NCI-H69 (cell line): ENCODE measurements around the gene ZNF506.
A peak's percentile ranks its signal among the peaks of the same experiment; 100 is the strongest.
"Not testable (repeated sequence)": the region's sequence is repeated elsewhere in the genome, so short reads cannot be mapped to it uniquely, and the experiment has no call there.

Source experiments
- DNase-seq: peaks from one replicate; lab custom pipeline; 2025; lab: John Stamatoyannopoulos, UW

The ZNF506 gene

DNA sequence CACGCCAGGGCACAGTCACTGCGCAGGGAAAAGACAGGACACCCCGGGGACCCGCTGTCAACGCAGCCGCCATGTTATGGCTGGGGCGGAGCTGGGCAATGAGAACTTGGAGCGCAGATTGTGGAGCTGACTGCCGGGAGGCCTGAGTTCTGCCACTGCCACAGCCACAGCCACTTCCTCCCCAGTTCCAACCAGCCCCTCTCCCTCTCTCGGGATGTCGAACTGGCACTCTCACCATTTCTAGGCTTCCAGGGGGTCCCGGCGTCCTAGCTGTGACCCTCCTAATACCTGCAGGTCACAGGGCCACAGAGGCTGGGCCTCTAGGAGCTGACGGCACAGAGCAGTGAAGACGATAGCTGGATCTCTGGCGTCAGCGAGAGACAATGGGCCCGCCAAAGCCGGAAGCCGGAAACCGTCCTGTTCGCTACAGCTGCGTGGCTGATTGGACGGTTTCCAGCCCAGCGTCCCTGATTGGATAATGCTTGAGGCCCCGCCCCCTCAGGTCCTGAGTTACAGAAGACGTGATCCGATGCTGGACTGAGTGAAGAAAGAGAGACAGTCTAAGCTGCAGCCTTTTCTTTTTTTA, at the start of gene ZNF506:
ZNF506 (minus strand) TSS at position 385 of the 586 bp plus-strand sequence; CDS start at position 238, 147 bp downstream.
- DNase-seq: peak; percentile 99

DNA sequence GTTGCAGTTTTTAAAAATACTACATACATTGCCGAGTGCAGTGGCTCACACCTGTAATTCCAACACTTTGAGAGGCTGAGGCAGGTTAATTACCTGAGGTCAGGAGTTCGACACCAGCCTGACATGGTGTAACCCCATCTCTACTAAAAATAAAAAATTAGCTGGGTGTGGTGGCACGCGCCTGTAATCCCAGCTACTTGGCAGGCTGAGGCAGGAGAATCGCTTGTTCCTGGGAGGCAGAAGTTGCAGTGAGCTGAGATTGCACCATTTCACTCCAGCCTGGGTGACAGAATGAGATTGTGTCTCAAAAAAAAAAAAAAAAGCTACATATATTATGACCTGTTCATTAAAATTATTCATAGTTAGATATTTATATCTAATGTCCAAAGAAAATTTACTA, 48.5 kb upstream of the ZNF506 start:
- not testable (repeated sequence) for DNase-seq

DNA sequence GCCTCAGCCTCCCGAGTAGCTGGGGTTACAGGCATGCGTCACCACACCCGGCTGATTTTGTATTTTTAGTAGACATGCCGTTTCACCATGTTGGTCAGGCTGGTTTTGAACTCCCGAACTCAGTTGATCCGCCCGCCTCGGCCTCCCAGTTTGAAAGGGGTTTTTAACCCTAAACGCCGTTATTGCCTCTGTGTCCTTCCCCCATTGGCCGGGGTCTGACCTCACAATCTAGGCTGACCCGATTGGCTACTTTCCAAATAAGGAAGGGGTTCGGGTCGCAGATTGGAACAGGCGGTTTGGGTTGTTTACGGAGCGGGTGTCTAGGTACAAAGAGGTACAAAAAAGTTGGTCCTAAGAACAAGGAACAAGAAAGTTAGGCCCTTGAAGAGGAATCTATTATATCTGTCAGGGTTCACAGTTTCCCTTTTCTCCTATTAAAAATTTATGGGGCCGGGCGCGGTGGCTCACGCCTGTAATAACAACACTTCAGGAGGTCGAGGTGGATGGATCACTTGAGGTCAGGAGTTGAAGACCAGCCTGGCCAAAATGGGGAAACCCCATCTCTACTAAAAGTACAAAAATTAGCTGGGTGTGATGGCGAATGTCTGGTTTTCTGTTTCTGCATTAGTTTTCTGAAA, 45.2 kb upstream of the ZNF506 start:
- DNase-seq: peak; percentile 46

DNA sequence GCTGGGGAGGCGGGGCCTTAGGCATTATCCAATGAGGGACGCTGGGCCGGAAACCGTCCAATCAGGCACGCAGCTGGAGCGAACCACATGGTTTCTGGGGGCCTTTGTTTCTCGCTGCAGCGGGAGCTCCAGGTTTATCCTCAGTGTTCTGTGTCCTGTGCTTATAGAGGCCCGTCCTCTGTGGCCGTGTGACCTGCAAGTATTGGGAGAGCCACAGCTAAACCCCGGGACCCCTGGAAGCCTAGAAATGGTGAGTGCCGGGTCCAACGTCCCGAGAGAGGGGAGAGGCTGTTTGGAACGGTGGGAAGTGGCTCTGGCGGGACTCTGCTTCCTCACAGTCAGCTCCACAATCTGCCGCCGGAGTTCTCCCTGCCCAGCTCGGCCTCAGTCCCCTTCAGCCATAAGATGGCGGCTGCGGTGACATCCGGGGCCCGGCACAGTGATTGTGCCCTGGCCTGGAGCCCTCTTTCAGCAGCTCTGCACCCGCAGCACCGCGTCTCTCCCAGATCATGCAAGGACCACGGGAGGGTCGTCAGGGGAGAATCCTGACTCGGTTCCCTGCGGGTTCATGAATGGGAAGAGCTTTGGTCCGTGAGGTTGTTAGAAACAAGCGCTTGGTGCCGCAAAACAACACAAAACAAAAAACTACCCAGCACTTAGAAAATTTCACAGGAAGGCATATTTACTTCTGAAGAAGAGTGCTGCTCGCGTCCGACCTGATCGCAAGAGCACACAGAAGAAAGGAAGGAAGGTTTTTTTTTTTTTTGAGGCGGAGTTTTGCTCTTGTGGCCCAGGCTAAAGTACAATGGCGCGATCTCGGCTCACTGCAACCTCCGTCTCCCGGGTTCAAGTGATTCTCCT, 44.4 kb upstream of the ZNF506 start, which contains the start of gene ZNF253:
ZNF253 (plus strand) TSS at position 133 of the 861 bp plus-strand sequence; CDS start at position 248, 115 bp downstream.
- peak; percentile 99 for DNase-seq

DNA sequence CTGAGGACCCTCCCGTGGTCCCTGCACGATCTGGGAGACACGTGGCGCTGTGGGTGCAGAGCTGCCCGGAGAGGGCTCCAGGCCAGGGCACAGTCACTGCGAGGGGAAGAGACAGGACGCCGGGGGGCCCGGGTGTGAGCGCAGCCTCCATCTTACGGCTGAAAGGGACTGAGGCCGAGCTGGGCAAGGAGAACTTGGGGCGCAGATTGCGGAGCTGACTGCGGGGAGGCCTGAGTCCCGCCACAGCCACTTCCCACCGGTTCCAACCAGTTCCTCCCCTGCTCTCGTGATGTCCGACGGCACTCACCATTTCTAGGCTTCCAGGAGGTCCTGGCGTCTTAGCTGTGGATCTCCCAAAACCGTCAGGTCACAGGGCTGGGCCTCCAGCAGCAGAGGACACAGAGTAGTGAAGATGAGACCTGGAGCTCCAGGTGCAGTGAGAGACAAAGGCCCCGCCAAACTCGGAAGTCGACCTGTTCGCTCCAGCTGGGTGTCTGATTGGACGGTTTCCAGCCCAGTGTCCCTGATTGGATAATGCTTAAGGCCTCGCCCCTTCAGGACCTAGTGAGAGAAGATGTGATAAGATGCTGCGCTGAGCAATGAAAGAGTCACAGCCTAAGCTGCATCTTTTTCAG, 39.3 kb upstream of the ZNF506 start:
- DNase-seq: no peak

DNA sequence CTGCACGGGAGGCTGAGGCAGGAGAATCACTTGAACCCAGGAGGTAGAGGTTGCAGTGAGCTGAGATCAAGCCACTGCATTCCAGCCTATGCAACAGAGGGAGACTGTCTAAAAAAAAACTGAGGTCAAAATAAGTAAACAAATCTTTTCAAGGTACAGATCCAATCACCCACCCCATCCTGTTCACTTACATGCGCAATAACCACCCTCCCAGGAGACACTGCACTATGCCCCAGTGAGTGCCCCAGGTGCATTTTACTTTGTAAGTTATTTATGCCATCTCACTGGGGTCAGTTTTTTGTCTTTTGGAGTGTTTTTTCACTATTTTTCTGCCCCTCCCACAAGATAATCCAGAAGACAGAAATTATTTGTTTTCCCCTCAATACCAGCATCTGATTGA, 37.2 kb upstream of the ZNF506 start:
- no peak for DNase-seq

DNA sequence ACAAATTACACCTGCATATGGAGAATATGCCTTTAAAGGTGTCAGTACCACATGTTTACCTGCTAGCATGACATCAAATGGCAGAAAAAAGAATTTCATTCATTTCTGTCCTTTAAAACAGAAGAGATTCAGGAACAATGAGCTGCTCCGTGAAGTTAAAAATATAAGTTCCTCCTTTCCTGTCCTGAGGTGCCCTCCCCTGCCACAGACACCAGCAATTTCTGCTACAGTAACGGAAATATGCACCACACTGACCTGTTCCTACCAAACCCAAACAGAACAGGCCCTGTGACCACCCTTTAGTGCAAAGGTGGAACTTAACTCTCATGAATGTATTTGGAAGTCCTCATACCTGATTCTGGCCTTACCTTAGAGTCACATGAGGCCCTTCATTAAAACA, 30.2 kb upstream of the ZNF506 start:
- not testable (repeated sequence) for DNase-seq

DNA sequence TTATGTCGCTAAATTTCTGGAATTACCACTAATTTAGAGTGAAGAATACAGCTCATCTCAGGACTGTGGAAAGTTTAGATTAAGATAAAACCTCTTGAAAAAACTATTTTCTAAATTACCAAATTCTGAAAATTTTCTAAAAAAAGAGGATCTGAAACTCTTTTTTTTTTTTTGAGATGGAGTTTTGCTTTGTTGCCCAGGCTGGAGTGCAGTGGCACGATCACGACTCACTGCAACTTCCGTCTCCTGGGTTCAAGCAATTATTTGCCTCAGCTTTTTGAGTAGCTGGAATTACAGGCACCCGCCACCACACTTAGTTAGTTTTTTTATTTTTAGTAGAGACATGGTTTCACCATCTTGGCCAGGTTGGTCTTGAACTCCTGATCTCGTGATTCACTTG, 27.5 kb upstream of the ZNF506 start:
- no peak for DNase-seq

DNA sequence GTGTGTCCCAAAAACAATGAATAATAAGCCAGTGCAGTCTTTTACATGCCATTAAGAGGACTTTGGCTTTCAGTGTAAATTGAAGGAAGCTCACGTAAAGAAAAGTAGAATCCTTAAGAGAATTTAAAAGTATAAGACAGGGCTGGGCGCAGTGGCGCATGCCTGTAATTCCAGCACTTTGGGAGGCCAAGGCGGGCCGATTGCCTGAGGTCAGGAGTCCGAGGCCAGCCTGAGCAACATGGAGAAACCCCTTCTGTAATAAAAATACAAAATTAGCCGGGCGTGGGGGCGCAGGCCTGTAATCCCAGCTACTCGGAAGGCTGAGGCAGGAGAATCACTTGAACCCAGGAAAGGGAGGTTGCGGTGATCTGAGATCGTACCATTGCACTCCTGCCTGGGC, 26.2 kb upstream of the ZNF506 start:
- DNase-seq: no peak

DNA sequence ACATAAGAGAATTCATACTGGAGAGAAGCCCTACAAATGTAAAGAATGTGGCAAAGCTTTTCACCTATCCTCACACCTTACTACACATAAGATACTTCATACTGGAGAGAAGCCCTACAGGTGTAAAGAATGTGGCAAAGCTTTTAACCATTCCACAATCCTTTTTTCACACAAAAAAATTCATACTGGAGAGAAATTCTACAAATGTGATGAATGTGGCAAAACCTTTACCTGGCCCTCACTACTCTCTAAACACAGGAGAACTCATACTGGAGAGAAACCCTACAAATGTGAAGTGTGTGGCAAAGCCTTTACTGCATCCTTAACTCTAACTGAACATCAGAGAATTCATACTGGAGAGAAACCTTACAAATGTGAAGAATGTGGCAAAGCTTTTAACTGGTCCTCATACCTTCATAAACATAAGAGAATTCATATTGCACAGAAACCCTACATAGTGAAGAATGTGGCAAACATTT, 14.0 kb upstream of the ZNF506 start:
- no peak for DNase-seq

DNA sequence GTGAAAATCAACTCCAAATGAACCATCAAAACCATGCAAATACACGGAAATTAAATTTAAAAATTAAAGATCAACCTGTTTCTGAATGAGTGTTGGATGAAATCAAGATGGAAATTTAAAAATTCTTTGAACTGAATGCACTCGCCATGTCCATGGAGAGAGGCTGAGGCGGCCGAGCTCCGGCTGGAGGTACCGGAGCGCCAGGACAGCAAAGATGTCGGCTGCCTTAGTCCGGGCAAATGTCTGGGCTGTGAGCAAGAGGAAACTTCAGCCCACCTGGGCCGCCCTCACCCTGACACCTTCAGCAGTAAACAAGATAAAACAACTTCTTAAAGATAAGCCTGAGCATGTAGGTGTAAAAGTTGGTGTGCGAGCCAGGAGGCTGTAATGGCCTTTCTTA, 5.3 kb upstream of the ZNF506 start:
- DNase-seq: no peak

DNA sequence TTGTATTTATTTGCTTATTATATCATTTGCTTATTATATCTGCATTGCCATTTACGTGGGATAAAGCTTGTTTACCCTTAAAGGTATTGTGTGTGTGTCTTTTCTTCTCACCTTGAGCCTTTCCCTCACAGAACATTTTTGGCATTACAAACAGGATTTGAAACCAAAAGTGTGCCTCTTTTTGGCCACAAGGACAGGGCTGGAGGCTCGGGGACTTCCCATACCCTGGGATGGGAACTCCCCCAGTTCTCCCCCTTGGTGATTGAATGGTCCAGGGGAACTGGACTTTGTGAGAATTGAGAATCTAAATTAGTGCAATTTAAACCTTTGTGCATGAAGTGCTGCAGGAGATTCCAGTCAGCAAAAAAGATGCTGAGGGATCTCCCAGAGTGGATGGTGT, 2.4 kb upstream of the ZNF506 start:
- DNase-seq: no peak

DNA sequence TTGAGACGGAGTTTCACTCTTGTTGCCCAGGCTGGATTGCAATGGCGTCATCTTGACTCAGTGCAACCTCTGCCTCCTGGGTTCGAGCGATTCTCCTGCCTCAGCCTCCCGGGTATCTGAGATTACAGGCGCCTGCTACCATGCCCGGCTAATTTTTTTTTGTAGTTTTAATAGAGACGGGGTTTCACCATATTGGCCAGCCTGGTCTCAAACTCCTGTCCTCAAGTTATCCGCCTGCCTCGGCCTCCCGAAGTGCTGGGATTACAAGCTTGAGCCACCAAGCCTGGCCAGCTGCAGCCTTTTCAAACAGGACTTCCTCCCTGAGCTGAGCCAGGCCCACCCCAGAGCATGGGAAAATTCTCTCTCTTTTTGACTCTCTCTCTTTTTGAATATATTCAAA, 426 bp upstream of the ZNF506 start:
- peak; percentile 51 for DNase-seq

DNA sequence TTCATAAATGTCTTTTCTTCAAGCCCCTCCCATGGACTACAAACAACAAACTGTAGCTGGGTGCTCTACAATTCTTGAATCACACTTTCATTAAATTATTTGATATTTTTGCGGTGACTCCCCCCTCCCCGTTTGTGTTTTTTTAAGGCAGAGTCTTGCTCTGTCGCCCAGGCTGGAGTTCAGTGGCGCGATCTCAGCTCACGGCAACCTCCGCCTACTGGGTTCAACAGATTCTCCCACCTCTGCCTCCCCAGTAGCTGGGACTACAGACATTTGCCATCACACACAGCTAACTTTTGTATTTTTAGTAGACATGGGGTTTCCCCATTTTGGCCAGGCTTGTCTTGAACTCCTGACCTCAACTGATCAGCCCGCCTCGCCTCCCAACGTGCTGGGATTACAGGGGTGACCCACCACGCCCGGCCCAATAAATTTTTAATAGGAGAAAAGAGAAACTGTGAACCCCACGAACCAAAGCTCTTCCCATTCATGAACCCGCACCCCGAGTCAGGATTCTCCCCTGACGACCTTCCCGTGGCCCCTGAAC, 703 bp downstream of the ZNF506 start:
- no peak for DNase-seq

DNA sequence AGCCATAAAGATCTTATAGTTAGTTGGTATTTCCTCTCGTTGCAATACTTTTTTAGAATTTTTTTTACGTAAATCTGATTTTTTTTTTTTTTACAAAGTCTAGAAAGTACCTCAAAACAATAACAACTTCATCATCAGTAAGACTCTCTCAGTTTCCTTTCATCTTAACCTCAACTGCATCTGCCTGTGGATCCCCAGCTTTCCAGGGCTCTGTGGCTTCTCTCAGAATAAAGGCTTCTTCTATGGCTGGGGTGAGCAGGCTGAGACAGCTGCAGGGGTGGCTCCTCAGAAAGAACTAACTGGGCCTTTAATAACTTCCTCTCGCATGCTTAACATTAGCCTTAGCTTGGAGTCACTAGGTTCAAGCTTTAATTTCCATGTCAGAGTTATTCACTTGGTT, 4.2 kb downstream of the ZNF506 start:
- DNase-seq: no peak

DNA sequence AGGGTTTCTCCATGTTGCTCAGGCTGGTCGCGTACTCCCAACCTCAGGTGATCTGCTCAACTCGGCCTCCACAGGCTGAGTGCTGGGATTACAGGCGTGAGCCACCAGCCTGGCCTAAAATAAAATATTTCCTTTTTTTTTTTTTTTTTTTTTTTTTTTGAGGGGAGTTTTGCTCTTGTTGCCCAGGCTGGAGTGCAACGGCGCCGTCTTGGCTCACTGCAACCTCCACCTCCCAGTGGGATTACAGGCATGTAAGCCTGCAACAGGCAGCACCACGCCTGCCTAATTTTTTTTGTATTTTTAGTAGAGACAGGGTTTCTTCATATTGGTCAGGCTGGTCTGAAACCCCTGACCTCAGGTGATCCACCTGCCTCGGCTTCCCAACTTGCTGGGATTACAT, 4.9 kb downstream of the ZNF506 start:
- DNase-seq: no peak

DNA sequence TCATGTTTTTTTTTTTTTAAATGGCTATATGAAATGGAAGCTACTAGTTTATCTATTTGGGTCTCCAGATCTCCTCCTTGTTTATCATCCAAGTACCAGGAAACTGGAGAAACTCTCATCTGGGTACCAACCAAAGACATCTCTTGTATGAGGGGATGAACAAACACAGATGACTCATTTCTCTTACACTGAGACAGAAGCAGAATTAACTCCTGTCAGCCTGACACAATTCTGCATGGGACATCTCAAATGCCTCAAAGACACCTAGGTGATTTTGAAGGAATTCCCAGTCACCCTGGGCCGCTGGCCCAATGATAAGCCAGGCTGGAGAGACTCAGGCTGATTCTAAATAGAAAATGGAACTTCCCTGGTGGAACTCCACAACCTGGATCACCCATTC, 9.6 kb downstream of the ZNF506 start:
- not testable (repeated sequence) for DNase-seq

DNA sequence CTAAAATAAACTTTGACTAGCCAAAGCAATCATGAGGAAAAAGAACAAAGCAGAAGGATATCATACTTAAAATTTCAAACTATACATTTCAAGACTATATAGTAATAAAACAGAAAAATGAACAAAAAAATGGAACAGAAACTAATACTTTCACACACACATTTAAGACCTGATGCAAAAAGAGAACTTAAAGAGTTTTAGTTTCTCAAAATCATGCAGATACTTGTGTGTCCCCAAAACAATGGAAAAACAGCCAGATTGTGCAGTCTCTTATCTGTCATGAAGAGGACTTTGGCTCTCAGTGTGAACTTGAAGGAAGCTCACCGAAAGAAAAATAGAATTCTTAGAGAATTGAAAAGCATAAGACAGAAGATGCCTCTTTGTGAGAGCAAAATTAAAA, 16.1 kb downstream of the ZNF506 start:
- DNase-seq: no peak

DNA sequence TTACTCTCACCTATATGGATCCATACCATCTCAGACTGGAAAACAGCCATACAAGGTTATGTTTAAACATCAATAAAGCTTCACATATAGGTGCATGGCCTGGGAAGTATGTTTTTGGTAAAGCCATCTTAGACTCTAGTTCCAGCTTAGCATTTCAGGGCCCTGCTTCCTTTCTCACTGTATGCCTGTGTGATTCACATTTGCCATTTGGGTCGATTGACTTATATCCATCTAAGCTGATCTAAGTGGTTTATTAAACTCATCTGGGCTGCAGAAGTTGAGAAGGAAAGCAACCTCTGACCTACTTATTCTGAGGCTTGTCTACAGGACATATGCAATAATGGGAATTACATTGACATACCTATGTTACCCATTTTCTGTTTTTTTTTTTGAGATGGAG, 33.5 kb downstream of the ZNF506 start:
- DNase-seq: no peak

DNA sequence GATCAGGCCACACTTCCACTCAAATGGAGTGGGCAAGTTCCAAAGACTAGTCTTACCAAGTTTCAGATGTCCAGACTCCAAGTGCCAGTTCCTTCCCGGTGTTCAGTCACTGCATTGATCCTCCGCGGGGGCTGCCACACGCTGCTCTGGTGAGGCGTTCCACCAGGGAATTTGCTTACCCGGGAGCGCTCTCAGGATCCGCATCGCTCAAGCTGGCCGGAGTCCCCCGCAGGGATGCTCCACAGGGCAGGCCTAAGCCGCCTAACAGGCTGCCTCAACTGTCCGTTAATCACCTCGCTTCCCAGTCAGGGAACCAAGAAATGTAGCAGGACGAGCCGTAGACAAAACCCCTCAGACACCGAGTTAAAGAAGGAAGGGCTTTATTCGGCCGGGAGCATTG, 36.1 kb downstream of the ZNF506 start:
- DNase-seq: not testable (repeated sequence)

DNA sequence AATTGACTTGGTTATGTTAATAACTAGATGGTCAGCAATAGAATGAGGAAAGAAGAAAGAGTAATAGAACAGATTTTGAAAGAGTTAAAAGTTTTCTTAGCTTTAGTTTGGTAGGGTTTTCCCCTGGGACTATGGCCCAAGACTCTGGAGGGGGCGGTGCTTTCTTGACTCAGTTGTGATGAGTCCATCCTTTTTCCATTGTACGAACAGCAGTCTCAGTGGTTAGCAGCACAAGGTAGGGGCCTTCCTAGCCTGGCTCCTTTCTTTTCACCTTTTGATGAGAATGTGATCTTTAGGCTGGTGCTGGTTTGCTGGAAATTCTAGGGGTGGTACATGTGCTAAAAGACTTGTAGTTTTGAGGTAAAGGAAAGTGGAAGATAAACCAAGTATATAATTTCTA, 38.8 kb downstream of the ZNF506 start:
- DNase-seq: no peak

DNA sequence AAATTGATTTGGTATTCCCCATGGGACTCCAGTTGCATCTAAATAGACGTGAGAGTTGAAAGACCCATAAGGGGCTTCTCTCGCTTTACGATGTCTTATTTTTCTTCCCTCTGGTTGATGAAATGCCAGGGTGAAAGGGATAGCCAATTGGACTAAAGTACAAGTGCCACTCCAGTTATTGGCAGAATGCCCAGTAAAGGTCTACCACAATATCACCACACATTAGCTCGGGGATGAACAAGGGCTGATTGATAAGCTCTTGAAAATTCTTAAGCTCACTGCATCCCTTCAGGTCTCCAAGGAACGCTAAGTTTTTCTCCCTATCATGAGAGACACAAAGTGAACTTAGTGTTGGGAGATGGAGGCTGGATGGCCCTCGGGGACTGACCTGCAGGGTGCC, 39.8 kb downstream of the ZNF506 start:
- DNase-seq: peak; percentile 21
